Measurements from ENCODE around the gene RGS12.

DNA sequence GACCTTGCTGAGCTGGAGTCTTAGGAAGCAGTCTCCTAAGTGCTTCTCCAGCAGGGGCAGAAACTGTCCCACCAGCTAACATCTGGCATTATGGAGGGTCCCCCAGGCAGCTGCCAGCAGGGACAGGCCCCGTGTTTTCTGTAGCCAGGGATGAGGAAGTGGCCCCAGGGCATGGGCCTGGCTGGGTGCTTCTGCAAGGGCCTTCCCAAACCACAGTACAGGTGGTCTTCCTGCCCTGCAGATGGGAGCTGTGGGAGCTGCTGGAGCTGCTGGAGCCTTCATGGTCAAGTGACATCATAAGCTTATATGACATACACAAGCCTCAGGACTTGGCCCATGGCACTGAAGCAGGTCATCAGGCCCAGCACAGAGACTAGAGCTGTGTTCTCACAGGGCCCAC is 48.8 kb upstream of the RGS12 start:
- TF ChIP-seq EZH2 (IDR thresholded peaks at IDR 0.05; ENCODE audit: insufficient read depth, poor library complexity, severe bottlenecking) (no peak), EZH2phosphoT487 (IDR thresholded peaks at IDR 0.05; ENCODE audit: insufficient read depth, low read depth) (no peak)

All from GM23248 (cell line).